Endothelial cell of umbilical vein (primary cell): ENCODE measurements around the gene RILPL1.

ENCODE experiments used
- EZH2 ChIP-seq: IDR thresholded peaks from 2 replicates; pipeline ENCODE4 v1.6.1; 2012; ENCODE audit warnings: borderline replicate concordance, low read depth, mild to moderate bottlenecking, moderate library complexity, low read length, inconsistent platforms; ENCODE audit not compliant: severe bottlenecking
- GATA2 ChIP-seq: IDR thresholded peaks from 2 replicates; pipeline ENCODE4 v1.7.0; 2011; ENCODE audit warnings: low read depth, mild to moderate bottlenecking, moderate library complexity, mixed read lengths, low read length; ENCODE audit not compliant: insufficient read length, insufficient read depth
- MYC ChIP-seq: IDR thresholded peaks from one replicate; pipeline ENCODE4 v1.6.1; 2011; ENCODE audit warnings: mild to moderate bottlenecking, low read depth, low read length
- POLR2A ChIP-seq: IDR thresholded peaks from 2 replicates; pipeline ENCODE4 v1.6.1; 2012; ENCODE audit warnings: low read depth, mild to moderate bottlenecking, control low read depth, low read length
- TF ChIP-seq, protein P1 (sequence below), 2 donors: IDR thresholded peaks; 1 replicate in 1 of 2; 2 replicates in 1 of 2; pipeline ENCODE4 v1.5.1; 2011; ENCODE audit warnings: low read length in 2 of 2, mild to moderate bottlenecking in 2 of 2, moderate library complexity in 2 of 2, control low read depth in 1 of 2, inconsistent platforms in 1 of 2, low read depth in 1 of 2; ENCODE audit not compliant: insufficient read depth in 1 of 2; ENCODE audit errors: extremely low read depth in 1 of 2

DNA sequence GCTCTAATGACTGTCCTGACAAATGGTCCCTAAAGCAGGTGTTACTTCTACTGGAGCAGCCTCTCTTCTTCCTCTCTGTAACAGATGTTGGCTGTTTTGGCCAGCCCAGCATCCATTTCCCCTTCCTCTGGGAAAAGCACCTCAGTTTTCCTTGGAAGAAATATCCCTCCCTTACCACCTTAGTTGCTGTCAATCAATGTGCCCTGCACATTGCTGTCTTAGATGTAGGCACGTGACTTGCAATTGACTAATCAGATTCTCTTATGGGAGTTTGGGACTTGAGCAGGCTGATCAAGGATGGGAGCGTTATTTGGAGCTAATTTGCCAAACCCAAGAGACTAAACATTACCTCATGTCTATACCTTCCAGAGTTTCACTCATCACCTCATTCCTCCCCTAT, 38.9 kb upstream of the RILPL1 start:
- TF ChIP-seq POLR2A (no peak), EZH2 (no peak), MYC (no peak), GATA2 (no peak)
- TF ChIP-seq, protein P1, sequence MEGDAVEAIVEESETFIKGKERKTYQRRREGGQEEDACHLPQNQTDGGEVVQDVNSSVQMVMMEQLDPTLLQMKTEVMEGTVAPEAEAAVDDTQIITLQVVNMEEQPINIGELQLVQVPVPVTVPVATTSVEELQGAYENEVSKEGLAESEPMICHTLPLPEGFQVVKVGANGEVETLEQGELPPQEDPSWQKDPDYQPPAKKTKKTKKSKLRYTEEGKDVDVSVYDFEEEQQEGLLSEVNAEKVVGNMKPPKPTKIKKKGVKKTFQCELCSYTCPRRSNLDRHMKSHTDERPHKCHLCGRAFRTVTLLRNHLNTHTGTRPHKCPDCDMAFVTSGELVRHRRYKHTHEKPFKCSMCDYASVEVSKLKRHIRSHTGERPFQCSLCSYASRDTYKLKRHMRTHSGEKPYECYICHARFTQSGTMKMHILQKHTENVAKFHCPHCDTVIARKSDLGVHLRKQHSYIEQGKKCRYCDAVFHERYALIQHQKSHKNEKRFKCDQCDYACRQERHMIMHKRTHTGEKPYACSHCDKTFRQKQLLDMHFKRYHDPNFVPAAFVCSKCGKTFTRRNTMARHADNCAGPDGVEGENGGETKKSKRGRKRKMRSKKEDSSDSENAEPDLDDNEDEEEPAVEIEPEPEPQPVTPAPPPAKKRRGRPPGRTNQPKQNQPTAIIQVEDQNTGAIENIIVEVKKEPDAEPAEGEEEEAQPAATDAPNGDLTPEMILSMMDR (IDR thresholded peaks at IDR 0.05; ENCODE audit: extremely low read depth in 1 of 2, insufficient read depth in 1 of 2, low read depth in 1 of 2, low read length in 2 of 2) = no peak
